HG03135 (cell line): ENCODE measurements around the gene PCDHGB4.
"Not testable (repeated sequence)": the region's sequence is repeated elsewhere in the genome, so short reads cannot be mapped to it uniquely, and the experiment has no call there.

ENCODE experiments used
- ATAC-seq: cut with Tn5 transposase; IDR thresholded peaks from one replicate; pipeline ENCODE4 v1.9.1; 2021; ENCODE audit warnings: mild to moderate bottlenecking, moderate library complexity; ENCODE audit not compliant: unreplicated experiment

Gene PCDHGB4

GRCh38 chr5:141422742-141423291 lies 35.3 kb downstream of the PCDHGB4 start:
- ATAC-seq = no peak

DNA sequence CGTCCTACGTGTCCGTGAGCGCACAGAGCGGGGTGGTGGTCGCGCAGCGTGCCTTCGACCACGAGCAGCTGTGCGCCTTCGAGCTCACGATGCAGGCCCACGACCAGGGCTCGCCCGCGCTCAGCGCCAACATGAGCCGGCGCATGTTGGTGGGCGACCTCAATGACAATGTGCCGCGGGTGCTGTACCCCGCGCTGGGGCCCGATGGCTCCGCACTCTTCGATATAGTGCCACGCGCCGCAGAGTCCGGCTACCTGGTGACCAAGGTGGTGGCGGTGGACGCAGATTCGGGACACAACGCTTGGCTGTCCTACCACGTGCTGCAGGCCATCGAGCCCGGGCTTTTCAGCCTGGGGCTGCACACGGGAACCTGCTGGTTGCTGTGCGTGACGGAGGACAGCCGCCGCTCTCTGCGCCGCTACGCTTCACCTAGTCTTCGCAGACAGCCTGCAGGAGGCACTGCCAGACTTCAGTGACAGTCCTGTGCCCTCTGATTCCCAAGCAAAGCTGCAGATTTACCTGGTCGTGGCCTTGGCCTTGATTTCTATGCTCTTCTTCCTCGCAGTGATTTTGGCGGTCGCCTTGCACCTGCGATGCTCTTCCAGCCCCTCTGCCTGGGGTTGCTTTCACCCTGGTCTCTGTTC lies 40.4 kb downstream of the PCDHGB4 start:
- no peak for ATAC-seq

GRCh38 chr5:141430332-141431113 lies 43.0 kb downstream of the PCDHGB4 start, which contains the start of gene PCDHGA12:
PCDHGA12 (plus strand) TSS chr5:141430507; CDS start chr5:141430760, 253 bp downstream.
- peak; percentile 73 for ATAC-seq

GRCh38 chr5:141431286-141431685 lies 43.8 kb downstream of the PCDHGB4 start:
- ATAC-seq = peak; percentile 53

DNA sequence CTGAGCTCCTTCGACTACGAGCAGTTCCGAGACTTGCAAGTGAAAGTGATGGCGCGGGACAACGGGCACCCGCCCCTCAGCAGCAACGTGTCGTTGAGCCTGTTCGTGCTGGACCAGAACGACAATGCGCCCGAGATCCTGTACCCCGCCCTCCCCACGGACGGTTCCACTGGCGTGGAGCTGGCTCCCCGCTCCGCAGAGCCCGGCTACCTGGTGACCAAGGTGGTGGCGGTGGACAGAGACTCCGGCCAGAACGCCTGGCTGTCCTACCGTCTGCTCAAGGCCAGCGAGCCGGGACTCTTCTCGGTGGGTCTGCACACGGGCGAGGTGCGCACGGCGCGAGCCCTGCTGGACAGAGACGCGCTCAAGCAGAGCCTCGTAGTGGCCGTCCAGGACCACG lies 44.8 kb downstream of the PCDHGB4 start:
- ATAC-seq = not testable (repeated sequence)

GRCh38 chr5:141432726-141433125 lies 45.2 kb downstream of the PCDHGB4 start:
- not testable (repeated sequence) for ATAC-seq

GRCh38 chr5:141434006-141434405 lies 46.5 kb downstream of the PCDHGB4 start:
- ATAC-seq = no peak

DNA sequence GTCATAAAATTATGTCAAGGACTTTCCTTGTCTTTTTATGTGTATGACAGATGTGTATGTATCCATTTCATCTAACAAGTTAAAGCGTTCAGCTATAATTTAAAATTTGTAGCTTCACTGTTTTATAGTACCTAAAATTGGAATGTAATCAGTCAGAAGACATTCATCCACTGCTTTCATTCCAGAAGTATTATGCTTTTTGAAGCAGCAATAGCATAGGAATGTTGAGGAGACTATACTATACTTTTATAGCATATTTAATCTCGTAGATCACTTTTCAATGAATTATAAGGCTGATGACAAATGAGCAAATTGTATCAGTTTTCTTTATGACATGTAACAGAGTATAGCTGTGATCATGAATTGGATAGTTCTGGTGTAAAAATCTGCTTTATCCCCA lies 49.7 kb downstream of the PCDHGB4 start:
- no peak for ATAC-seq

DNA sequence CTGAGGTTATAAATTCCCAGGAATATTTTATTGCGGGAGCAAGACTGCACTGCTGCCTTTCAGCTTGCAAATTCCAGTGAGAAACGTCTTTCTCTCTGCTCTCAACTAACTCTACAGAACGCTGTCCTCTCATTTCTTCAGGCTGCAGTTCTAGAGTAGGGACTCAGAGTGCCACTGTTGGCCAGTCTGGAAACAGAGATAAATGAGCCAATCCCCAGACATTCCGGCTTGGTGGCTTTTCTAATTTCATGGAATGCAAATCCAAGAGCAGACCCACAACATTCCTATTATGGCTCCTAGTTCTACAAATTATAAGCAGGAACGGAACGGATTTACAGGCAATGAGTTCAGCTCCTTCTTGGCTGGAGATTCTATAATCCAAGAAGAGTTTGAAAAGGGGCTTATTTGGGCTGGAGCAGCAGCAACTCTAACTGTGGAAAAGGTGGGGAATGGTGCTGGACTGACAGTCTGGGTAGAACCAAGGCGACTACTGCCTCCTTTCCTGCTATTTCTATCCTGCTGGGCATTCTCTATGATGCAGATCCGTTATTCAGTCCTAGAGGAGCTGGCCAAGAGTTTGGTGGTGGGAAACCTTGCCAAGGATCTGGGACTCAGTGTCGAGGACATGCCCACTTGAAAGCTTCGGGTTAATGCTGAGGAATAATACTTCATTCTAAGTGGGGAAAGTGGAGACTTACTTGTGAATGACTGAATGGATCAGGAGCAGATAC lies 52.1 kb downstream of the PCDHGB4 start:
- ATAC-seq = no peak
